VCaP (cell line): ENCODE results near the gene APOB.

Source experiments
- H3K27ac ChIP-seq: fragments of 450-650 bp; 2 replicates; pipeline ENCODE4 v1.5.1; 2017
- CTCF ChIP-seq: fragments of 450-650 bp; conservative IDR thresholded peaks from 2 replicates; pipeline ENCODE4 v1.5.1; 2017; ENCODE audit warnings: mild to moderate bottlenecking, moderate library complexity

APOB gene

DNA sequence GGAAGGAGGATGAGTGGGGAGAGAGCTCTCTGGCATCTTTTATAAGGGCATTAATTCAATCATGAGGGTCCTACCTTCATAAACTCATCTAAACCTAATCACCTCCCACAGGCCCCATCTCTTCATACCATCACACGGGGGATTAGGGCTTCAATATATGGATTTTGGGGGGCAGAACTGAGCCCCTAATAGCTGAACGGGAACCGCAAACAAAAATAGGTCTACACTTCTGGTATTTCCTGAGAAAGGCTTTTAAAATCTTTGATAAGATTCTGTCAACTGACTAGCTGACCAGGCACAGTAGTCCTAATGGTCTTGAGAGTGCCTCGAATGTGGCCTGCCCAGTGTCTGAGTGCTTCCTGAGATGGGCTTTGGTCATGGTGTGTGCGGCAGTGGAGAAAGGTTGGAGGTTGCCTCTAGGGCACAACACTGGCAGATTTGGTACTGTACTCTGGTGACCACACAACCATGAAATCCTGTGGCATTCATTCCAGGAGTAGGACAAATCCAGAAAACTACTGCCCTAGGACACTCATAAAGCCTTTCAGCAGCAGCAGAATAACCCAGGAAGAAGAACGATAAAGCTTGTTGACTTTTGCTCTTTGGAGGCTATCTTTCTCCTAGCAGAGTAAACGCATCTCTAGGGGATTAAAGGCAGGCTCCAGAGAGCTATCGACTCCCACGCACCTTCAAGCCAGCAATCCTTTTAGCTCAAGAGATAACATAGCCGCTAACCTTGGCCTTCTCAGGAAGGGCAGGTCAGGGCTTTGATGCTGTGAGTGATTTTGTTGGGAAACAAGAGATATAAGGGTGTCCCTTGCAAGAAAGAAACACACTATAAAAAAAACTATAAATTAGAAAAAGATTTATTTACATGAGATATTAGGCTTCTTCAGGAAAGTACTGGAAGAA lies 12.3 kb upstream of the APOB start:
- TF ChIP-seq CTCF: no peak
- H3K27ac ChIP-seq: no peak overlapping the region

DNA sequence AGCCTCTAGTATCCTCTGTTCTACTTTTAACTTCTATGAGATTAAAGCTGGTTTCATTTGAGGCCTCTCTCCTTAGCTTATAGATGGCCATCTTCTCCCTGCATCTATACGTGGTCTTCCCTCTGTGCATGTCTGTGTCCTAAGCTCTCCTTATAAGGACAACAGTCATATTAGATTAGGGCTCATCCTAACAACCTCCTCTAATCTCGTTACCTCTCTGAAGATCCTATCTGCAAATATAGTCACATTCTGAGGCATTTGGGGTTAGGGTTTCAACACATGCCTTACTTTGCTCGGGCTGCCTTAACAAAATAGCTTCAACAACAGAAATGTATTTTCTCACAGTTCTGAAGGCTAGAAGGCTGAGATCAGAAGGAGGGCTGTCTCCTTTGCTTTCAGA lies 11.6 kb upstream of the APOB start:
- no peak overlapping the region for H3K27ac ChIP-seq
- TF ChIP-seq CTCF: no peak

GRCh38 chr2:21054011-21054410 lies 10.1 kb upstream of the APOB start:
- TF ChIP-seq CTCF: no peak

GRCh38 chr2:21052044-21052443 lies 8.2 kb upstream of the APOB start:
- no peak for TF ChIP-seq CTCF
- no peak overlapping the region for H3K27ac ChIP-seq

More at GRCh38 chr2:21054011-21054410, 10.1 kb upstream of the APOB start:
- no peak overlapping the region for H3K27ac ChIP-seq

DNA sequence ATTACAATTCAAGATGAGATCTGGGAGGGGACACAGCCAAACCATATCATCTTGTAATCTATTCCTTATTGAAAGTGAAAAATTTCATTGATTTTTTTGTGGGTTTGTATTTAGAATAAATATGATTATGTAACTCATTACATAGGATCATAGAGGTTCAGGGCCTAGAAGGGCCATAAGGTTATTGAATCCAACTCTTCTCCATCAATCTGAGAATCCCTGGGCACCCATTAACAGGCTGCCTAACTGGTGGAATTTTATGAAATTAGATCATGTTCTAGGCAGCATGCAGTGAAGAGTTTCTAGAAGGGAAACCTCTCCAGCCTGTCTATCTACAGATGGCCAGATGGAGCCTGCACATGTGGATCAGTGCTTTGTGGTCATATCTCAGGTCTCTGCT lies 6.3 kb upstream of the APOB start:
- no peak overlapping the region for H3K27ac ChIP-seq
- TF ChIP-seq CTCF: no peak

- H3K27ac ChIP-seq: peak overlapping the region; percentile 37
- no peak for TF ChIP-seq CTCF
These were observed 3.5 kb upstream of the APOB start for GRCh38 chr2:21047141-21048009.

DNA sequence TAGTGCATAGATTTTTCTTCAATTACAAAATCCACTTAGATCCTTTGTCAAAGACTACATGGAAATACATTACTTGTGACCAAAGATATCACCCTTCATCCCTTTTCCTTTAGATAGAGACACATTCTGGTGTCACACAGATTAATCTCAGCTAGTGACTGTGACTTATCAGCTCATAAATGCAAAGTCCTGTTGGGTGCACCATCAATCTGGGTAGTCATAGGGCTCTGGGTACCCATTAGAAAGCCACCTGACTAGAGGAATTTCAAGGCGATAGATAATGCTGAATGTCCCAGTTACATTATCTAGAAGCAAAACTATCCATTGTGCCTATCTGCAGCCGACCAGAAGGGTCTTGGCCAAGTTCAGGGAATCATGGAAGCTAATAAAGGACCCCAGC lies 2.6 kb upstream of the APOB start:
- no peak for TF ChIP-seq CTCF
- H3K27ac ChIP-seq: no peak overlapping the region
